LoVo (cell line): ENCODE measurements around the gene TP53TG3E.
"Not testable (repeated sequence)": the region's sequence is repeated elsewhere in the genome, so short reads cannot be mapped to it uniquely, and the experiment has no call there.

Experiments
- DNase-seq: peaks from one replicate; pipeline ENCODE4 v3.0.0-alpha.2; 2016; ENCODE audit warnings: low spot score

Gene TP53TG3E

GRCh38 chr16:33304006-33304405 is at the start of gene TP53TG3E:
Gene TP53TG3E (plus strand): TSS chr16:33304306. CDS start chr16:33304374, 68 bp downstream.
- not testable (repeated sequence) for DNase-seq

GRCh38 chr16:33336226-33337012 is 32.3 kb downstream of the TP53TG3E start:
- DNase-seq, result not testable (repeated sequence)

GRCh38 chr16:33337627-33338542 is 33.8 kb downstream of the TP53TG3E start:
- not testable (repeated sequence) for DNase-seq

- not testable (repeated sequence) for DNase-seq
Observed at GRCh38 chr16:33338543-33338951, 34.4 kb downstream of the TP53TG3E start.

GRCh38 chr16:33339093-33340061 is 35.3 kb downstream of the TP53TG3E start:
- DNase-seq, result peak; percentile 0
